Transverse colon (tissue), 4 donors: ENCODE measurements around the gene KCNJ2. TPM values are rescaled to one million over a fixed set of nuclear protein-coding genes. Genes with fewer than 3 reads are reported as not detected.

Source experiments
- DNase-seq: peaks from one replicate; pipeline ENCODE4 v3.0.0-alpha.2; 2019
- H3K27ac ChIP-seq, 4 donors: fragments of 200-600 bp; sonication (generic); 2 replicates each; pipeline ENCODE4 v1.5.1; 2016 to 2018; ENCODE audit warnings: inconsistent platforms in 4 of 4
- H3K27me3 ChIP-seq: fragments of 200-600 bp; sonication (generic); 2 replicates; pipeline ENCODE4 v1.5.1; 2017; ENCODE audit warnings: inconsistent platforms
- H3K36me3 ChIP-seq, 4 donors: fragments of 200-600 bp; sonication (generic); 2 replicates each; pipeline ENCODE4 v1.5.1; 2017 to 2019; ENCODE audit warnings: inconsistent platforms in 4 of 4
- H3K4me1 ChIP-seq, 4 donors: fragments of 200-600 bp; sonication (generic); 2 replicates each; pipeline ENCODE4 v1.5.1; 2017 to 2020; ENCODE audit warnings: inconsistent platforms in 4 of 4
- H3K4me3 ChIP-seq, 4 donors: fragments of 200-600 bp; sonication (generic); 1 replicate in 1 of 4; 2 replicates in 3 of 4; pipeline versions ENCODE4 v1.5.1 to v1.6.1; 2017 to 2019; ENCODE audit warnings: inconsistent platforms in 4 of 4
- H3K9me3 ChIP-seq, 2 donors: fragments of 200-600 bp; sonication (generic); 2 replicates each; pipeline ENCODE4 v1.5.1; 2017 to 2019; ENCODE audit warnings: inconsistent platforms in 2 of 2
- CTCF ChIP-seq, 5 experiments: fragments of 200-600 bp in 3 of 5; fragments of 450-650 bp in 2 of 5; sonication (generic) in 3 of 5; IDR thresholded peaks; 1 replicate in 2 of 5; 2 replicates in 3 of 5; pipeline ENCODE4 v1.5.1; 2016 to 2017; ENCODE audit warnings: antibody characterized with exemption in 5 of 5, inconsistent platforms in 3 of 5, mild to moderate bottlenecking in 2 of 5, moderate library complexity in 1 of 5
- EP300 ChIP-seq: sonication (generic); formaldehyde crosslinking; IDR thresholded peaks from one replicate; pipeline ENCODE4 v1.6.1; 2017; ENCODE audit warnings: antibody characterized with exemption, low read depth
- POLR2A ChIP-seq: fragments of 450-650 bp; IDR thresholded peaks from one replicate; pipeline ENCODE4 v1.6.1; 2016; ENCODE audit warnings: antibody characterized with exemption, mild to moderate bottlenecking, moderate library complexity
- POLR2AphosphoS5 ChIP-seq, 3 donors: sonication (generic); formaldehyde crosslinking; IDR thresholded peaks; one replicate each; pipeline ENCODE4 v1.6.1; 2016; ENCODE audit warnings: antibody characterized with exemption in 3 of 3
- WGBS, 2 donors: methylation state at CpG; one replicate each; pipeline ENCODE4 v1.1.5; 2018; ENCODE audit warnings: low coverage in 1 of 2; 5-methylcytosine and 5-hydroxymethylcytosine counted together
- in situ Hi-C, 4 donors: fragments of 200-750 bp; cut with MboI; loops; one replicate each; pipeline versions ENCODE4 v1.15.0 to v1.15.1; 2017; ENCODE audit warnings: low sequenced_read_pairs in 3 of 4, low pct_ligation_motif_present in 1 of 4, low pct_unique_long_range_greater_than_20kb in 1 of 4
- intact Hi-C: fragments of 100-400 bp; cut with DNase I; formaldehyde crosslinking; loops from one replicate; pipeline ENCODE4 v1.15.1; 2023; ENCODE audit warnings: low total_unique reads
- total RNA-seq, 4 donors: library from RNA; depleted of rRNA; stranded (reverse); fragments of >200 nt; gene quantifications; one replicate each; pipeline ENCODE4 v1.1.0, GENCODE V29; 2016

KCNJ2 gene
- total RNA-seq, 4 donors from 2014 or later, result 15.4 to 37.4 (median 19.7) TPM

GRCh38 chr17:70195091-70195490 is 25.8 kb downstream of the KCNJ2 start:
- Histone ChIP-seq H3K27ac (no peak overlapping the region), H3K4me3 (no peak overlapping the region), H3K9me3 (no peaks in the 10 kb centered on the region), H3K27me3 (no peaks in the 10 kb centered on the region), H3K36me3 (no peaks in the 10 kb centered on the region), H3K4me1 (no peaks in the 10 kb centered on the region)
- in situ Hi-C loops, result no loop called here
- intact Hi-C loops, result no loop called here
- DNase-seq, result no peak
- TF ChIP-seq EP300, result no peak
- no peak for TF ChIP-seq POLR2A
- no peak for TF ChIP-seq POLR2AphosphoS5 (IDR thresholded peaks at IDR 0.05)
- TF ChIP-seq CTCF (IDR thresholded peaks at IDR 0.05), result no peak

GRCh38 chr17:70201872-70202419 is 32.6 kb downstream of the KCNJ2 start:
- Histone ChIP-seq H3K36me3 (no peaks in the 10 kb centered on the region), H3K4me3 (no peak overlapping the region), H3K9me3 (no peaks in the 10 kb centered on the region), H3K27me3 (no peaks in the 10 kb centered on the region), H3K4me1 (peaks cover 0 to 7% (median 3%) of the 10 kb centered on the region in 4 donors), H3K27ac (no peak overlapping the region)
- in situ Hi-C loops (no loop called here), intact Hi-C loops (no loop called here)
- no peak for TF ChIP-seq POLR2A
- no peak for DNase-seq
- 70 to 74% methylated on average over 6 of the region's 6 CpGs for WGBS, 2 donors

- H3K36me3 ChIP-seq, result no peaks in the 10 kb centered on the region
- TF ChIP-seq POLR2A, result no peak
- no peak for TF ChIP-seq POLR2AphosphoS5 (IDR thresholded peaks at IDR 0.05)
- TF ChIP-seq EP300, result no peak
- TF ChIP-seq CTCF (IDR thresholded peaks at IDR 0.05), result no peak
- WGBS, 2 donors, result 88 to 91% methylated on average over 2 of the region's 2 CpGs
- no peaks in the 10 kb centered on the region for H3K27me3 ChIP-seq
- peaks cover 0 to 16% (median 7%) of the 10 kb centered on the region in 4 donors for H3K4me1 ChIP-seq
- in situ Hi-C loops, result no loop called here
- intact Hi-C loops, result no loop called here
- no peak overlapping the region for H3K4me3 ChIP-seq
- DNase-seq, result no peak
- no peak overlapping the region for H3K27ac ChIP-seq
- no peaks in the 10 kb centered on the region for H3K9me3 ChIP-seq
Measured at GRCh38 chr17:70202840-70203239, 33.5 kb downstream of the KCNJ2 start.

GRCh38 chr17:70204431-70204830 is 35.1 kb downstream of the KCNJ2 start:
- no peak overlapping the region for H3K4me3 ChIP-seq
- H3K9me3 ChIP-seq, result no peaks in the 10 kb centered on the region
- WGBS, 2 donors, result 85 to 94% methylated on average over 3 of the region's 3 CpGs
- no peaks in the 10 kb centered on the region for H3K36me3 ChIP-seq
- H3K27ac ChIP-seq, result no peak overlapping the region
- intact Hi-C loops, result no loop called here
- H3K27me3 ChIP-seq, result no peaks in the 10 kb centered on the region
- TF ChIP-seq CTCF (IDR thresholded peaks at IDR 0.05) (no peak), POLR2AphosphoS5 (IDR thresholded peaks at IDR 0.05) (no peak)
- no peak for DNase-seq
- H3K4me1 ChIP-seq, result peaks cover 0 to 32% (median 17%) of the 10 kb centered on the region in 4 donors
- in situ Hi-C loops, result no loop called here

GRCh38 chr17:70205401-70205800 is 36.1 kb downstream of the KCNJ2 start:
- Histone ChIP-seq H3K4me1 (peaks cover 0 to 34% (median 19%) of the 10 kb centered on the region in 4 donors), H3K27ac (no peak overlapping the region), H3K36me3 (no peaks in the 10 kb centered on the region), H3K4me3 (no peak overlapping the region), H3K9me3 (no peaks in the 10 kb centered on the region), H3K27me3 (no peaks in the 10 kb centered on the region)
- DNase-seq, result no peak
- intact Hi-C loops, result no loop called here
- no peak for TF ChIP-seq EP300
- no peak for TF ChIP-seq POLR2A
- no peak for TF ChIP-seq CTCF (IDR thresholded peaks at IDR 0.05)
- TF ChIP-seq POLR2AphosphoS5 (IDR thresholded peaks at IDR 0.05), result no peak
- WGBS, 2 donors, result 62 to 79% methylated on average over 4 of the region's 4 CpGs
- in situ Hi-C loops, result no loop called here
